ENCODE data around the gene USP22.

The USP22 gene

GRCh38 chr17:21034340-21035235 lies 8.2 kb downstream of the USP22 start:
- H3K27ac ChIP-seq, result no peak overlapping the region
- TF ChIP-seq ZFX (IDR thresholded peaks at IDR 0.05), result no peak
- TF ChIP-seq CTCF (conservative IDR thresholded peaks at IDR 0.05), result no peak

DNA sequence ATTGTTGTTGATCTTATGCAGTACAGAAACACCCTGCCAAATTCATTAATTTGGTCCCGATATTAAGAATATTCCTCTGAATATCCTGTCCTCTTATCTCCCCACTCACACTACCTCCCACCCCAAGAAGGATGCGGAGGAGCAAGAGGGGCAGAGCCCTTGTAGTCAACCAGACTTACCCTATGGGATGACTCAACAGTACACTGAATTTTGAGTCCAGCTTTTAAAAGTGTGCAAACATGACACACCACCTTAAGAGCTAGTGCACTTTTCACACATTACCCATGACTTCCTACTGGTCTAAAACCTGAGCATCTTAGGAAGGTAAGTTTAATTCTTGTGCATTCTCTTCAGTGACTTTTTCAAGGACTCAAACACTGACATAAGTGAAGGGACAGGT lies 9.5 kb downstream of the USP22 start:
- TF ChIP-seq ZFX (IDR thresholded peaks at IDR 0.05) (no peak), CTCF (conservative IDR thresholded peaks at IDR 0.05) (no peak)
- no peak overlapping the region for H3K27ac ChIP-seq

- TF ChIP-seq ZFX (IDR thresholded peaks at IDR 0.05) (no peak), CTCF (conservative IDR thresholded peaks at IDR 0.05) (no peak)
- no peak overlapping the region for H3K27ac ChIP-seq
Observed at GRCh38 chr17:21031756-21032396, 10.9 kb downstream of the USP22 start.

GRCh38 chr17:21030375-21030774 lies 12.4 kb downstream of the USP22 start:
- H3K27ac ChIP-seq, result no peak overlapping the region
- TF ChIP-seq ZFX (IDR thresholded peaks at IDR 0.05) (no peak), CTCF (conservative IDR thresholded peaks at IDR 0.05) (no peak)

- H3K27ac ChIP-seq, result no peak overlapping the region
- TF ChIP-seq CTCF (conservative IDR thresholded peaks at IDR 0.05), result no peak
- no peak for TF ChIP-seq ZFX (IDR thresholded peaks at IDR 0.05)
Observed at GRCh38 chr17:21029515-21029914, 13.3 kb downstream of the USP22 start.

DNA sequence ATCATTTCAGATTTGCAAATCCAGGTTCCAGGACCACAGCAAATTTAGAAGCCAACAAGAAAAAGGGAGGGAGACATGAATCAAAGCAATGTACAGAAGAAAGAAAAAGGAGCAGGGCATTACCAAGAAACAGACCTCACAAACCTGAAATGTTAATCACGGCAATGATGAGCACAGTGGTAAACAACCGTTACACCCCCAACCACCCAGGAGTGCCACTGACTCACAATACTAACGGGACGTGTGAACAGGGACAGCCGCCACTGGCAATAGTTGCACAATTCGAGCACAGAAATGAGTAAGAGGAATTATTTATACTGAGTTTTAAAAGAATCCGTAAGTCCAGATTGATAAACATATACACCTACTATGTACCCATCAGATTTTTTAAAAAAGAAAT lies 13.8 kb downstream of the USP22 start:
- no peak for TF ChIP-seq CTCF (conservative IDR thresholded peaks at IDR 0.05)
- TF ChIP-seq ZFX (IDR thresholded peaks at IDR 0.05), result no peak
- no peak overlapping the region for H3K27ac ChIP-seq

DNA sequence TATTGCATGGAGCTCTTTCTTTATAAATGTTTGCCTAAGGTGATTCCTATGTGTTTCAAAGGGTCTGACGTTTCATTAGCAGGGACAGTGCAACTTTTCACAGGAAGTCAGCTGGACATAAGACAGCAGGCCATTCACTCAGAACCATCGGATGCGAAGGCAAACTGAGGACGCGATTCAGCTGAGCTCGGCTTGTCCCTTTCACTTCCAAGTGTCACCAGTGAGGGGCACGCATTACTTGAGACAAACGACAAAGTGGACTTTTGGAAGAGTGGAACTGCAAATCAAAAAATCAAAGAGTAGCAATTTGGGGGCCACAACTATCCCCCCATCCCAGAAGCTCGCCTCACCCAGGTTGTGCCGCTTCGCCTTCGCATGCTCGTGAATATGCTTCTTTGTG lies 14.6 kb downstream of the USP22 start:
- TF ChIP-seq ZFX (IDR thresholded peaks at IDR 0.05), result no peak
- no peak for TF ChIP-seq CTCF (conservative IDR thresholded peaks at IDR 0.05)
- no peak overlapping the region for H3K27ac ChIP-seq

Data from C4-2B (cell line).